HG03060 (cell line): ENCODE data around the gene PHF12.

Source experiments
- ATAC-seq: cut with Tn5 transposase; IDR thresholded peaks from one replicate; pipeline ENCODE4 v1.9.1; 2021; ENCODE audit warnings: low read depth, moderate number of reproducible peaks; ENCODE audit not compliant: unreplicated experiment

PHF12 gene

GRCh38 chr17:28865946-28866752 lies 85.2 kb downstream of the PHF12 start:
- no peak for ATAC-seq

- no peak for ATAC-seq
Observed at GRCh38 chr17:28864991-28865849, 86.1 kb downstream of the PHF12 start.

- ATAC-seq: no peak
Observed at GRCh38 chr17:28863953-28864352, 87.4 kb downstream of the PHF12 start.

- no peak for ATAC-seq
Observed at GRCh38 chr17:28862561-28862960, 88.8 kb downstream of the PHF12 start.

GRCh38 chr17:28861393-28862203 lies 89.7 kb downstream of the PHF12 start:
- ATAC-seq: no peak

- no peak for ATAC-seq
Observed at GRCh38 chr17:28860363-28860808, 90.9 kb downstream of the PHF12 start.

- no peak for ATAC-seq
Observed at GRCh38 chr17:28858801-28859355, 92.4 kb downstream of the PHF12 start.

GRCh38 chr17:28857905-28858800 lies 93.2 kb downstream of the PHF12 start:
- no peak for ATAC-seq

GRCh38 chr17:28856028-28856574 lies 95.2 kb downstream of the PHF12 start:
- ATAC-seq: no peak

GRCh38 chr17:28855336-28855679 lies 96.0 kb downstream of the PHF12 start:
- no peak for ATAC-seq
